C4-2B (cell line): ENCODE results near the gene PEX14.
A peak's percentile ranks its signal among the peaks of the same experiment; 100 is the strongest.

Experiments
- H3K27ac ChIP-seq: fragments of 450-650 bp; 2 replicates; pipeline ENCODE4 v1.5.1; 2017
- CTCF ChIP-seq: fragments of 450-650 bp; conservative IDR thresholded peaks from 2 replicates; pipeline ENCODE4 v1.5.1; 2017; ENCODE audit warnings: mild to moderate bottlenecking
- ZFX ChIP-seq: fragments of 450-650 bp; IDR thresholded peaks from 2 replicates; pipeline ENCODE4 v1.6.1; 2017

Gene PEX14

GRCh38 chr1:10638559-10639005 lies 163.8 kb downstream of the PEX14 start:
- H3K27ac ChIP-seq = peak overlapping the region; percentile 95
- TF ChIP-seq ZFX (no peak), CTCF (no peak)

GRCh38 chr1:10639011-10639774 lies 164.4 kb downstream of the PEX14 start:
- peak overlapping the region; percentile 90; the same call in 1 of the 2 replicates for H3K27ac ChIP-seq
- TF ChIP-seq CTCF (no peak), ZFX (no peak)

- H3K27ac ChIP-seq = peak overlapping the region; percentile 90
- no peak for TF ChIP-seq ZFX
- TF ChIP-seq CTCF = no peak
Observed at GRCh38 chr1:10639775-10640578, 165.2 kb downstream of the PEX14 start.

GRCh38 chr1:10640843-10641553 lies 166.2 kb downstream of the PEX14 start:
- TF ChIP-seq CTCF (no peak), ZFX (0 out of 2 replicates have a peak, but pooled peaks have one; percentile 30)
- H3K27ac ChIP-seq = peak overlapping the region; percentile 90

GRCh38 chr1:10641976-10642375 lies 167.2 kb downstream of the PEX14 start:
- TF ChIP-seq ZFX (no peak), CTCF (no peak)
- H3K27ac ChIP-seq = peak overlapping the region; percentile 90

GRCh38 chr1:10642403-10643080 lies 167.8 kb downstream of the PEX14 start:
- H3K27ac ChIP-seq = peak overlapping the region; percentile 90

More at GRCh38 chr1:10642403-10643080, 167.8 kb downstream of the PEX14 start:
- TF ChIP-seq ZFX (peak; percentile 44; the same call in 1 of the 2 replicates), CTCF (no peak)
